ENCODE results near the gene MED27.

The MED27 gene

DNA sequence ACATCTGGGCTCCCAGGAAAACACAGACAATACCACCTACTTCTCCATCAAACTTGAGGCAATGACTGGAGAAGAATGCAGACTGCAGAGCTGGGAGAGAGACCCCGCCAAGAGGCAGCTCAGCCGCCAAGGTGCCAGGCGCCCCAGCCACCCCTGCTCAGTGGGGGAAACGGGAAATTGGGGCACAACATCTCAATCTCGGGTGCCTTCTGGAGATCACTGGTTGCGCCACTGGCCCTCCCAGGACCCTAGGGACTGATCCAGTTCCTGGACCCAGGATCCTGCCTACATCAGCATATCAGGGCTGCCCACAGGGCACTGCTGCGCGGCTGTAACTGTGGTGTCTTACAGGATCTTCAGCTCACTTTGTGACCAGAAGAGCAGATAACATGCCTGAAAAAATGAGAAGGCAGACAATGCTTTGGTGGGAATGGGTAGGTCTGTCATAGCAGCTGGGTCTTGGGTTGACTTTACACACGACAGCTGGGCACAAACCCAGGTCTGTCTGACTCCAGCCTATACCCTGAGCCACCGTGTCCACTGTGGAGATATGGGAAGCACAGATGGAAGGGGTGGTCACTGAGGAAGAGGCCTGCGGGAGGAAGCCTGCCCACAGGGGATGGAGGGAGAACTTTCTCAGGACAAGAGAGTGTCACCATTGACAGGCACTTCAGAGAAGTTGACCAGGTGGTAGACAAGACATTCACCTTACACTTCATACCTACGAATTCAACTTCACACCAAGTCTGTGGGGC lies 204.6 kb downstream of the MED27 start:
- H3K4me3 ChIP-seq (ENCODE audit: low read depth, low read length), result no peak overlapping the region
- no peak for DNase-seq (ENCODE audit: low read depth)
- no peak for TF ChIP-seq MAX (IDR thresholded peaks at IDR 0.05; ENCODE audit: low read depth, low read length)
- TF ChIP-seq POLR2A (IDR thresholded peaks at IDR 0.05; ENCODE audit: extremely low read depth, insufficient read length), result no peak
- TF ChIP-seq MYC (IDR thresholded peaks at IDR 0.05; ENCODE audit: low read depth, low read length), result no peak
- TF ChIP-seq, protein P1, sequence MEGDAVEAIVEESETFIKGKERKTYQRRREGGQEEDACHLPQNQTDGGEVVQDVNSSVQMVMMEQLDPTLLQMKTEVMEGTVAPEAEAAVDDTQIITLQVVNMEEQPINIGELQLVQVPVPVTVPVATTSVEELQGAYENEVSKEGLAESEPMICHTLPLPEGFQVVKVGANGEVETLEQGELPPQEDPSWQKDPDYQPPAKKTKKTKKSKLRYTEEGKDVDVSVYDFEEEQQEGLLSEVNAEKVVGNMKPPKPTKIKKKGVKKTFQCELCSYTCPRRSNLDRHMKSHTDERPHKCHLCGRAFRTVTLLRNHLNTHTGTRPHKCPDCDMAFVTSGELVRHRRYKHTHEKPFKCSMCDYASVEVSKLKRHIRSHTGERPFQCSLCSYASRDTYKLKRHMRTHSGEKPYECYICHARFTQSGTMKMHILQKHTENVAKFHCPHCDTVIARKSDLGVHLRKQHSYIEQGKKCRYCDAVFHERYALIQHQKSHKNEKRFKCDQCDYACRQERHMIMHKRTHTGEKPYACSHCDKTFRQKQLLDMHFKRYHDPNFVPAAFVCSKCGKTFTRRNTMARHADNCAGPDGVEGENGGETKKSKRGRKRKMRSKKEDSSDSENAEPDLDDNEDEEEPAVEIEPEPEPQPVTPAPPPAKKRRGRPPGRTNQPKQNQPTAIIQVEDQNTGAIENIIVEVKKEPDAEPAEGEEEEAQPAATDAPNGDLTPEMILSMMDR (IDR thresholded peaks at IDR 0.05; ENCODE audit: low read depth, low read length), result no peak

DNA sequence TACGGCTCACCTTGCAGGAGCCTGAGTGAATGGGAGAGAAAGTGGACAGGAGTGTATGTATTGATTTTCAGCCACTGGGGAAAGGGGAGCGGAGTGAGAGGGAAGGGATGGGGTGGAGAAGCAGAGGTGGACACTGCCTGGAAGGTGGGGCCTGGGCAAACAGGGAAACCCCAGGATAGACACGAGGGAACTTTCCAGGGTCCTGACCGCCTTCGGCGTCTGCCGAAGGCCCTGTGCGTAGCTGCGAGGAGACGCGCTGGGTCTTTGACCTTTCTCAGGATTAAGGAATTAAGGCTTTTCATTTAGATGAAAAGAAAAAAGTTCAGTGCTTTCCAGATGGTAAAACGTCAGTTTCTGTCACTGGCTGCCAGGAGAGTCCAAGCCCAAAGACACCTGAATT lies 205.2 kb downstream of the MED27 start:
- TF ChIP-seq POLR2A (IDR thresholded peaks at IDR 0.05; ENCODE audit: extremely low read depth, insufficient read length) (no peak), MAX (IDR thresholded peaks at IDR 0.05; ENCODE audit: low read depth, low read length) (no peak), MYC (IDR thresholded peaks at IDR 0.05; ENCODE audit: low read depth, low read length) (no peak)
- TF ChIP-seq, protein P1 (IDR thresholded peaks at IDR 0.05; ENCODE audit: low read depth, low read length), result no peak
- no peak overlapping the region for H3K4me3 ChIP-seq (ENCODE audit: low read depth, low read length)
- DNase-seq (ENCODE audit: low read depth), result no peak

- TF ChIP-seq MYC (IDR thresholded peaks at IDR 0.05; ENCODE audit: low read depth, low read length) (no peak), POLR2A (IDR thresholded peaks at IDR 0.05; ENCODE audit: extremely low read depth, insufficient read length) (no peak), MAX (IDR thresholded peaks at IDR 0.05; ENCODE audit: low read depth, low read length) (no peak)
- TF ChIP-seq, protein P1 (IDR thresholded peaks at IDR 0.05; ENCODE audit: low read depth, low read length), result no peak
- no peak overlapping the region for H3K4me3 ChIP-seq (ENCODE audit: low read depth, low read length)
- no peak for DNase-seq (ENCODE audit: low read depth)
Measured at GRCh38 chr9:131873891-131874440, 205.7 kb downstream of the MED27 start.

GRCh38 chr9:131873335-131873734 lies 206.3 kb downstream of the MED27 start:
- no peak overlapping the region for H3K4me3 ChIP-seq (ENCODE audit: low read depth, low read length)
- TF ChIP-seq, protein P1 (IDR thresholded peaks at IDR 0.05; ENCODE audit: low read depth, low read length), result no peak
- DNase-seq (ENCODE audit: low read depth), result no peak

DNA sequence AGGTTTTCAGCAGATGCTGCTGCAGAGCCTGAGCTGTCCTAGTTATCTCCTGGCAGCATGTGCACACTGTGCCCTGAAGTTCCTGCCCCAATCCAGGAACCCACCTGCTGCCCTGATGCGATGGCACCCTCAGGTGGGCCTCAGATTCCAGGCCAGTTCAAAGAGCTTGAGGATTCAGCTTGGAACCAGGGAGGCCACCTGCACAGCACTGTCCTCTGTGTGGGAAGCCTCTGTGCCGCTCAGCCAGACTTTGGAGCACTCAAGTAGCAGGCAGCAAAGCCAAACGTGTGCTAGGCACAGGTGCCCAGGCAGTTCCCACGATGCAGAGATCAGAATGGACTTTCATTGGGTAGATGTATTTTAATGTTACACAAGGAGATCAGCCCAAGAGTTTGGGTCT lies 207.0 kb downstream of the MED27 start:
- no peak for DNase-seq (ENCODE audit: low read depth)
- TF ChIP-seq POLR2A (IDR thresholded peaks at IDR 0.05; ENCODE audit: extremely low read depth, insufficient read length) (no peak), MAX (IDR thresholded peaks at IDR 0.05; ENCODE audit: low read depth, low read length) (no peak), MYC (IDR thresholded peaks at IDR 0.05; ENCODE audit: low read depth, low read length) (no peak)
- TF ChIP-seq, protein P1 (IDR thresholded peaks at IDR 0.05; ENCODE audit: low read depth, low read length), result no peak

More for the DNA sequence above, 207.0 kb downstream of the MED27 start:
- H3K4me3 ChIP-seq (ENCODE audit: low read depth, low read length), result no peak overlapping the region
